ENCODE results near the gene TM4SF18. TPM values are rescaled to one million over a fixed set of nuclear protein-coding genes. Genes with fewer than 3 reads are reported as not detected.

The TM4SF18 gene
- total RNA-seq, 4 donors from 2014 or later: 11.3 to 81.5 (median 20.5) TPM

GRCh38 chr3:149283401-149283800 is 50.0 kb downstream of the TM4SF18 start:
- no peak for TF ChIP-seq CTCF (IDR thresholded peaks at IDR 0.05)
- DNase-seq (ENCODE audit: low spot score): no peak
- no peak for ATAC-seq (ENCODE audit: low FRiP score)

- no peak for DNase-seq (ENCODE audit: low spot score)
- no peak for ATAC-seq (ENCODE audit: low FRiP score)
- no peak for TF ChIP-seq CTCF (IDR thresholded peaks at IDR 0.05)
These were observed 50.6 kb downstream of the TM4SF18 start for GRCh38 chr3:149282836-149283235.

- TF ChIP-seq CTCF (IDR thresholded peaks at IDR 0.05): no peak
- ATAC-seq (ENCODE audit: low FRiP score) (no peak), DNase-seq (ENCODE audit: low spot score) (no peak)
These were observed 51.1 kb downstream of the TM4SF18 start for GRCh38 chr3:149282322-149282721.

- no peak for TF ChIP-seq CTCF (IDR thresholded peaks at IDR 0.05)
- no peak for ATAC-seq (ENCODE audit: low FRiP score)
- DNase-seq (ENCODE audit: low spot score): no peak
These were observed 52.6 kb downstream of the TM4SF18 start for GRCh38 chr3:149280671-149281349.

GRCh38 chr3:149278911-149279310 is 54.5 kb downstream of the TM4SF18 start:
- ATAC-seq (ENCODE audit: low FRiP score) (no peak), DNase-seq (ENCODE audit: low spot score) (no peak)
- TF ChIP-seq CTCF (IDR thresholded peaks at IDR 0.05): no peak

GRCh38 chr3:149277331-149277813 is 56.1 kb downstream of the TM4SF18 start:
- no peak for DNase-seq (ENCODE audit: low spot score)
- ATAC-seq (ENCODE audit: low FRiP score): no peak
- no peak for TF ChIP-seq CTCF (IDR thresholded peaks at IDR 0.05)

- ATAC-seq (ENCODE audit: low FRiP score): no peak
- DNase-seq (ENCODE audit: low spot score): no peak
- no peak for TF ChIP-seq CTCF (IDR thresholded peaks at IDR 0.05)
These were observed 56.8 kb downstream of the TM4SF18 start for GRCh38 chr3:149276619-149277018.
